Endothelial cell of umbilical vein (primary cell): ENCODE data around the gene RTN3.

Experiments used
- CTCF ChIP-seq, 2 donors: IDR thresholded peaks; 1 replicate in 1 of 2; 2 replicates in 1 of 2; pipeline ENCODE4 v1.5.1; 2011; ENCODE audit warnings: low read length in 2 of 2, mild to moderate bottlenecking in 2 of 2, moderate library complexity in 2 of 2, control low read depth in 1 of 2, inconsistent platforms in 1 of 2, low read depth in 1 of 2; ENCODE audit not compliant: insufficient read depth in 1 of 2; ENCODE audit errors: extremely low read depth in 1 of 2
- EZH2 ChIP-seq: IDR thresholded peaks from 2 replicates; pipeline ENCODE4 v1.6.1; 2012; ENCODE audit warnings: borderline replicate concordance, low read depth, mild to moderate bottlenecking, moderate library complexity, low read length, inconsistent platforms; ENCODE audit not compliant: severe bottlenecking
- FOS ChIP-seq: IDR thresholded peaks from 2 replicates; pipeline ENCODE4 v1.6.1; 2011; ENCODE audit warnings: mild to moderate bottlenecking, low read length, moderate library complexity, borderline replicate concordance; ENCODE audit not compliant: insufficient read depth
- GATA2 ChIP-seq: IDR thresholded peaks from 2 replicates; pipeline ENCODE4 v1.7.0; 2011; ENCODE audit warnings: low read depth, mild to moderate bottlenecking, moderate library complexity, mixed read lengths, low read length; ENCODE audit not compliant: insufficient read length, insufficient read depth
- JUN ChIP-seq: IDR thresholded peaks from 2 replicates; pipeline ENCODE4 v1.6.1; 2011; ENCODE audit warnings: borderline replicate concordance, low read depth; ENCODE audit not compliant: insufficient read length, insufficient read depth
- MAX ChIP-seq: IDR thresholded peaks from 2 replicates; pipeline ENCODE4 v1.6.1; 2011; ENCODE audit not compliant: insufficient read depth, insufficient read length
- MYC ChIP-seq: IDR thresholded peaks from one replicate; pipeline ENCODE4 v1.6.1; 2011; ENCODE audit warnings: mild to moderate bottlenecking, low read depth, low read length
- POLR2A ChIP-seq: IDR thresholded peaks from 2 replicates; pipeline ENCODE4 v1.6.1; 2012; ENCODE audit warnings: low read depth, mild to moderate bottlenecking, control low read depth, low read length
- POLR2AphosphoS5 ChIP-seq: IDR thresholded peaks from 2 replicates; pipeline ENCODE4 v1.6.1; 2012; ENCODE audit warnings: low read depth, mild to moderate bottlenecking, control low read depth, low read length, moderate library complexity; ENCODE audit not compliant: insufficient read depth

- TF ChIP-seq CTCF (IDR thresholded peaks at IDR 0.05; ENCODE audit: extremely low read depth in 1 of 2, insufficient read depth in 1 of 2, low read depth in 1 of 2, low read length in 2 of 2): no peak
- TF ChIP-seq POLR2A: no peak
- TF ChIP-seq EZH2: no peak
- no peak for TF ChIP-seq POLR2AphosphoS5
- TF ChIP-seq JUN: no peak
- no peak for TF ChIP-seq MAX
- TF ChIP-seq FOS: no peak
- TF ChIP-seq MYC: no peak
- TF ChIP-seq GATA2: no peak
These were observed 102.8 kb downstream of the RTN3 start for GRCh38 chr11:63783925-63784592.
